HEK293 (cell line): ENCODE data around the gene BANF2.

Experiments used
- CTCF ChIA-PET: fragments of 350-600 bp; formaldehyde crosslinking; extraction: SDS; loops from one replicate; lab custom pipeline; 2021; ENCODE audit warnings: antibody characterized with exemption; lab: Yijun Ruan, JAX
- POLR2A ChIA-PET: fragments of 300-600 bp; formaldehyde crosslinking; extraction: SDS; loops from one replicate; lab custom pipeline; 2020; ENCODE audit warnings: antibody characterized with exemption, inconsistent platforms; lab: Yijun Ruan, JAX
- H3K27ac ChIP-seq: fragments of 200-500 bp; sonication (Bioruptor generic); 2 replicates; pipeline ENCODE4 v1.5.1; 2014; ENCODE audit warnings: low read depth, low read length, control low read depth, inconsistent platforms; ENCODE audit errors: extremely low read depth
- H3K36me3 ChIP-seq, 2 experiments: fragments of 200-500 bp in 1 of 2; sonication (Bioruptor generic) in 1 of 2; 1 replicate in 1 of 2; 2 replicates in 1 of 2; pipeline ENCODE4 v1.5.1; 2014 to 2017; ENCODE audit warnings: inconsistent platforms in 2 of 2, low read length in 2 of 2; ENCODE audit not compliant: control insufficient read depth in 2 of 2, insufficient read depth in 1 of 2
- H3K4me1 ChIP-seq: fragments of 200-500 bp; sonication (Bioruptor generic); 2 replicates; pipeline ENCODE4 v1.5.1; 2014; ENCODE audit warnings: mild to moderate bottlenecking, low read length, inconsistent platforms; ENCODE audit not compliant: control insufficient read depth, insufficient read depth
- H3K4me3 ChIP-seq: 2 replicates; pipeline ENCODE4 v1.5.1; 2011; ENCODE audit warnings: low read depth, mild to moderate bottlenecking, control low read depth, low read length, moderate library complexity
- H3K9me3 ChIP-seq: fragments of 200-500 bp; sonication (Bioruptor generic); 2 replicates; pipeline ENCODE4 v1.5.1; 2014; ENCODE audit warnings: low read depth, low read length, inconsistent platforms; ENCODE audit not compliant: control insufficient read depth, insufficient read depth
- BCL11A ChIP-seq: fragments of 450-650 bp; formaldehyde crosslinking; IDR thresholded peaks from 2 replicates; pipeline ENCODE4 v1.5.1; 2016; ENCODE audit warnings: low read depth, missing biosample characterization, missing genetic modification characterization
- BCL11B ChIP-seq: fragments of 450-650 bp; formaldehyde crosslinking; IDR thresholded peaks from 2 replicates; pipeline ENCODE4 v1.5.1; 2016; ENCODE audit warnings: low read depth, missing biosample characterization, missing genetic modification characterization
- HOXA7 ChIP-seq: sonication (generic); formaldehyde crosslinking; IDR thresholded peaks from 2 replicates; pipeline ENCODE4 v1.8.1; 2022; ENCODE audit warnings: missing genetic modification reagents, borderline replicate concordance
- KLF8 ChIP-seq: fragments of 450-650 bp; formaldehyde crosslinking; IDR thresholded peaks from 2 replicates; pipeline ENCODE4 v1.5.1; 2016; ENCODE audit warnings: missing biosample characterization, missing genetic modification characterization
- MZF1 ChIP-seq: fragments of 450-650 bp; formaldehyde crosslinking; IDR thresholded peaks from 2 replicates; pipeline ENCODE4 v1.5.1; 2017; ENCODE audit warnings: missing biosample characterization, missing genetic modification characterization, borderline replicate concordance
- PRDM4 ChIP-seq: fragments of 450-650 bp; formaldehyde crosslinking; IDR thresholded peaks from 2 replicates; pipeline ENCODE4 v1.5.1; 2017; ENCODE audit warnings: missing biosample characterization, missing genetic modification characterization
- REPIN1 ChIP-seq: fragments of 450-650 bp; formaldehyde crosslinking; IDR thresholded peaks from 2 replicates; pipeline ENCODE4 v1.5.1; 2017; ENCODE audit warnings: missing biosample characterization, missing genetic modification characterization, low read depth
- ZBTB17 ChIP-seq: fragments of 450-650 bp; formaldehyde crosslinking; IDR thresholded peaks from 2 replicates; pipeline ENCODE4 v1.5.1; 2016; ENCODE audit warnings: missing biosample characterization, missing genetic modification characterization
- ZEB2 ChIP-seq: fragments of 450-650 bp; formaldehyde crosslinking; IDR thresholded peaks from 2 replicates; pipeline ENCODE4 v1.5.1; 2016; ENCODE audit warnings: missing biosample characterization, missing genetic modification characterization
- ZNF175 ChIP-seq: fragments of 450-650 bp; formaldehyde crosslinking; IDR thresholded peaks from 2 replicates; pipeline ENCODE4 v1.5.1; 2016; ENCODE audit warnings: missing biosample characterization, missing genetic modification characterization
- ZNF19 ChIP-seq: fragments of 450-650 bp; formaldehyde crosslinking; IDR thresholded peaks from 2 replicates; pipeline ENCODE4; 2016; ENCODE audit warnings: missing biosample characterization, missing genetic modification characterization, low read depth
- ZNF211 ChIP-seq: fragments of 450-650 bp; formaldehyde crosslinking; IDR thresholded peaks from 2 replicates; pipeline ENCODE4 v1.5.1; 2016; ENCODE audit warnings: low read depth, missing biosample characterization, missing genetic modification characterization
- ZNF221 ChIP-seq: fragments of 450-650 bp; formaldehyde crosslinking; IDR thresholded peaks from 2 replicates; pipeline ENCODE4 v1.5.1; 2017; ENCODE audit warnings: missing biosample characterization, missing genetic modification characterization, borderline replicate concordance
- ZNF223 ChIP-seq: fragments of 450-650 bp; formaldehyde crosslinking; IDR thresholded peaks from 2 replicates; pipeline ENCODE4 v1.5.1; 2016; ENCODE audit warnings: missing biosample characterization, missing genetic modification characterization
- ZNF280D ChIP-seq: fragments of 450-650 bp; formaldehyde crosslinking; IDR thresholded peaks from 2 replicates; pipeline ENCODE4 v1.5.1; 2016; ENCODE audit warnings: missing biosample characterization, missing genetic modification characterization
- ZNF311 ChIP-seq: fragments of 450-650 bp; formaldehyde crosslinking; IDR thresholded peaks from 2 replicates; pipeline ENCODE4 v1.5.1; 2017; ENCODE audit warnings: missing biosample characterization, missing genetic modification characterization, borderline replicate concordance
- ZNF391 ChIP-seq: fragments of 450-650 bp; formaldehyde crosslinking; IDR thresholded peaks from 2 replicates; pipeline ENCODE4 v1.5.1; 2016; ENCODE audit warnings: low read depth, missing biosample characterization, missing genetic modification characterization, borderline replicate concordance
- ZNF404 ChIP-seq: fragments of 450-650 bp; formaldehyde crosslinking; IDR thresholded peaks from 2 replicates; pipeline ENCODE4 v1.5.1; 2017; ENCODE audit warnings: missing biosample characterization, missing genetic modification characterization
- ZNF585B ChIP-seq: fragments of 450-650 bp; formaldehyde crosslinking; IDR thresholded peaks from 2 replicates; pipeline ENCODE4 v1.5.1; 2016; ENCODE audit warnings: missing biosample characterization, missing genetic modification characterization
- ZNF654 ChIP-seq: fragments of 450-650 bp; formaldehyde crosslinking; IDR thresholded peaks from 2 replicates; pipeline ENCODE4 v1.5.1; 2016; ENCODE audit warnings: low read depth, missing biosample characterization, missing genetic modification characterization
- ZSCAN16 ChIP-seq: fragments of 450-650 bp; formaldehyde crosslinking; IDR thresholded peaks from 2 replicates; pipeline ENCODE4 v1.5.1; 2016; ENCODE audit warnings: missing biosample characterization, missing genetic modification characterization
- TF ChIP-seq, protein P1 (sequence below): fragments of 450-650 bp; IDR thresholded peaks from 2 replicates; pipeline ENCODE4 v1.5.1; 2018; ENCODE audit warnings: missing biosample characterization, missing genetic modification characterization
- TF ChIP-seq, protein P2 (sequence below): fragments of 450-650 bp; formaldehyde crosslinking; IDR thresholded peaks from 2 replicates; pipeline ENCODE4 v1.5.1; 2016; ENCODE audit warnings: missing biosample characterization, missing genetic modification characterization, borderline replicate concordance

BANF2 gene

DNA sequence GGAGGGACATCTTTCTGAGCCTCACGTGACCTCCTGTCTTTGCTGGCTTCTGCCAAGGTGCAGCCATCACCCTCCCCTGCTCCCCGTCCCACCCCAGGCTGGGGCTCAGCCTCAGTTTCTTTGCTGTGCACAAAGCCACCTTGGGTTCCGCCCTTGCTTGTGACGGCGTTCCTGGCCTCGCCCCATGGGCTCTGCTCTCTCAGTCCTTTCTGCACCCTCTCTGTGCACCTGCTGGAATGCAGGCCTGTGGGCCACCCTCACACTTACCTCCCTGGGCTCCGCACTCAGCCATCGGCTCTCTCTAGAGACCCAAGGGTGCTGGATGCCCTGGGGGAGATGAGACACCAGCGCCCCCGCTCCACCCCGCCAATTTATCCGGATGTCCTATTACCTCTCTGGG, 28.3 kb downstream of the BANF2 start (continued):
- TF ChIP-seq, protein P1, sequence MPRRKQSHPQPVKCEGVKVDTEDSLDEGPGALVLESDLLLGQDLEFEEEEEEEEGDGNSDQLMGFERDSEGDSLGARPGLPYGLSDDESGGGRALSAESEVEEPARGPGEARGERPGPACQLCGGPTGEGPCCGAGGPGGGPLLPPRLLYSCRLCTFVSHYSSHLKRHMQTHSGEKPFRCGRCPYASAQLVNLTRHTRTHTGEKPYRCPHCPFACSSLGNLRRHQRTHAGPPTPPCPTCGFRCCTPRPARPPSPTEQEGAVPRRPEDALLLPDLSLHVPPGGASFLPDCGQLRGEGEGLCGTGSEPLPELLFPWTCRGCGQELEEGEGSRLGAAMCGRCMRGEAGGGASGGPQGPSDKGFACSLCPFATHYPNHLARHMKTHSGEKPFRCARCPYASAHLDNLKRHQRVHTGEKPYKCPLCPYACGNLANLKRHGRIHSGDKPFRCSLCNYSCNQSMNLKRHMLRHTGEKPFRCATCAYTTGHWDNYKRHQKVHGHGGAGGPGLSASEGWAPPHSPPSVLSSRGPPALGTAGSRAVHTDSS (tag by site-specific recombination), result no peak
- no peak for TF ChIP-seq HOXA7
- TF ChIP-seq, all 188 proteins: peak for 0

DNA sequence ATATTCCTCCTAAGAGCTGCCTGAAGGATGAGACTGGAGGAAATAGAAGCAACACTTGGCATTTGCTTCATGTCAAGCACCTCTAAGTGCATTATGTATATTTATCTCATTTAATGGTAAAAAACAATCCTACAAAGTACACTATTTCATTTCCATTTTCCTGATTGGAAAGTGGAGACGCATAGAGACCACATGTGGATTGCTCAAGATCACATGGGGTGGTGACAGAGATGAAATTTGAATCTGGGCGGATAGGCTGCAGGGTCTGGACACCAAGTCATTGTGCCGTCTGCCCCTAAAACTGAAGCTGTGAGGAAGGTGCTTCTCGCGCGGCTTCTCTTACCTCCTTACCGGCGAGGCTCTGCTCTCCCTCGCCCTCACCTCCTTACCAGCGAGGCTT, 30.3 kb downstream of the BANF2 start:
- ChIA-PET CTCF (no interaction called here), POLR2A (no interaction called here)
- Histone ChIP-seq H3K4me1 (no peaks in the 10 kb centered on the region), H3K27ac (no peak overlapping the region), H3K4me3 (no peak overlapping the region), H3K9me3 (no peaks in the 10 kb centered on the region), H3K36me3 (no peaks in the 10 kb centered on the region)
- TF ChIP-seq ZNF404 (tag by site-specific recombination) (no peak), REPIN1 (tag by site-specific recombination) (no peak), MZF1 (tag by site-specific recombination) (no peak), ZNF223 (tag by site-specific recombination) (no peak), BCL11B (tag by site-specific recombination) (no peak), ZNF585B (tag by site-specific recombination) (no peak), PRDM4 (no peak), ZNF211 (tag by site-specific recombination) (no peak), ZNF311 (no peak), ZSCAN16 (tag by site-specific recombination) (no peak), ZNF175 (tag by site-specific recombination) (no peak), ZNF654 (no peak)
- TF ChIP-seq, protein P2, sequence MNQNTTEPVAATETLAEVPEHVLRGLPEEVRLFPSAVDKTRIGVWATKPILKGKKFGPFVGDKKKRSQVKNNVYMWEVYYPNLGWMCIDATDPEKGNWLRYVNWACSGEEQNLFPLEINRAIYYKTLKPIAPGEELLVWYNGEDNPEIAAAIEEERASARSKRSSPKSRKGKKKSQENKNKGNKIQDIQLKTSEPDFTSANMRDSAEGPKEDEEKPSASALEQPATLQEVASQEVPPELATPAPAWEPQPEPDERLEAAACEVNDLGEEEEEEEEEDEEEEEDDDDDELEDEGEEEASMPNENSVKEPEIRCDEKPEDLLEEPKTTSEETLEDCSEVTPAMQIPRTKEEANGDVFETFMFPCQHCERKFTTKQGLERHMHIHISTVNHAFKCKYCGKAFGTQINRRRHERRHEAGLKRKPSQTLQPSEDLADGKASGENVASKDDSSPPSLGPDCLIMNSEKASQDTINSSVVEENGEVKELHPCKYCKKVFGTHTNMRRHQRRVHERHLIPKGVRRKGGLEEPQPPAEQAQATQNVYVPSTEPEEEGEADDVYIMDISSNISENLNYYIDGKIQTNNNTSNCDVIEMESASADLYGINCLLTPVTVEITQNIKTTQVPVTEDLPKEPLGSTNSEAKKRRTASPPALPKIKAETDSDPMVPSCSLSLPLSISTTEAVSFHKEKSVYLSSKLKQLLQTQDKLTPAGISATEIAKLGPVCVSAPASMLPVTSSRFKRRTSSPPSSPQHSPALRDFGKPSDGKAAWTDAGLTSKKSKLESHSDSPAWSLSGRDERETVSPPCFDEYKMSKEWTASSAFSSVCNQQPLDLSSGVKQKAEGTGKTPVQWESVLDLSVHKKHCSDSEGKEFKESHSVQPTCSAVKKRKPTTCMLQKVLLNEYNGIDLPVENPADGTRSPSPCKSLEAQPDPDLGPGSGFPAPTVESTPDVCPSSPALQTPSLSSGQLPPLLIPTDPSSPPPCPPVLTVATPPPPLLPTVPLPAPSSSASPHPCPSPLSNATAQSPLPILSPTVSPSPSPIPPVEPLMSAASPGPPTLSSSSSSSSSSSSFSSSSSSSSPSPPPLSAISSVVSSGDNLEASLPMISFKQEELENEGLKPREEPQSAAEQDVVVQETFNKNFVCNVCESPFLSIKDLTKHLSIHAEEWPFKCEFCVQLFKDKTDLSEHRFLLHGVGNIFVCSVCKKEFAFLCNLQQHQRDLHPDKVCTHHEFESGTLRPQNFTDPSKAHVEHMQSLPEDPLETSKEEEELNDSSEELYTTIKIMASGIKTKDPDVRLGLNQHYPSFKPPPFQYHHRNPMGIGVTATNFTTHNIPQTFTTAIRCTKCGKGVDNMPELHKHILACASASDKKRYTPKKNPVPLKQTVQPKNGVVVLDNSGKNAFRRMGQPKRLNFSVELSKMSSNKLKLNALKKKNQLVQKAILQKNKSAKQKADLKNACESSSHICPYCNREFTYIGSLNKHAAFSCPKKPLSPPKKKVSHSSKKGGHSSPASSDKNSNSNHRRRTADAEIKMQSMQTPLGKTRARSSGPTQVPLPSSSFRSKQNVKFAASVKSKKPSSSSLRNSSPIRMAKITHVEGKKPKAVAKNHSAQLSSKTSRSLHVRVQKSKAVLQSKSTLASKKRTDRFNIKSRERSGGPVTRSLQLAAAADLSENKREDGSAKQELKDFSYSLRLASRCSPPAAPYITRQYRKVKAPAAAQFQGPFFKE (tag by site-specific recombination), result no peak

- ChIA-PET POLR2A (interaction anchor here (0.7 kb wide), 1 partner anchor 67 kb away, joined by 4 read pairs; no protein-coding TSS in a partner anchor), CTCF (no interaction called here)
- no peaks in the 10 kb centered on the region for H3K4me1 ChIP-seq
- TF ChIP-seq ZNF175 (tag by site-specific recombination) (no peak), ZNF221 (tag by site-specific recombination) (no peak), ZBTB17 (tag by site-specific recombination) (no peak), BCL11A (tag by site-specific recombination) (no peak), KLF8 (tag by site-specific recombination) (no peak), ZNF280D (no peak), ZNF391 (tag by site-specific recombination) (no peak), ZEB2 (no peak), ZNF19 (tag by site-specific recombination) (no peak)
These were observed 31.5 kb downstream of the BANF2 start for GRCh38 chr20:17731233-17731632.

More at GRCh38 chr20:17731233-17731632, 31.5 kb downstream of the BANF2 start:
- no peak overlapping the region for H3K27ac ChIP-seq
- no peak overlapping the region for H3K4me3 ChIP-seq
- H3K9me3 ChIP-seq, result no peaks in the 10 kb centered on the region
- H3K36me3 ChIP-seq, result no peaks in the 10 kb centered on the region
